Effector memory CD8-positive, alpha-beta T cell (primary cell): Measurements from ENCODE around the gene OXNAD1.

Source experiments
- ATAC-seq: fragments of 150-1000 bp; cut with Tn5 transposase; replicated peaks from 2 replicates; pipeline ENCODE4 v1.10.0; 2021; ENCODE audit warnings: mild to moderate bottlenecking, moderate library complexity
- DNase-seq, 3 experiments: peaks; one replicate each; pipeline ENCODE4 v3.0.0; 2021
- H3K27ac Mint-ChIP-seq, 2 donors: one replicate each; pipeline ENCODE4 v1.8.0; 2022; ENCODE audit warnings: mild to moderate bottlenecking in 2 of 2, mixed read lengths in 2 of 2, moderate library complexity in 2 of 2
- H3K27me3 Mint-ChIP-seq, 2 donors: one replicate each; pipeline ENCODE4 v1.8.0; 2022; ENCODE audit warnings: mixed read lengths in 2 of 2
- H3K36me3 Mint-ChIP-seq: one replicate; pipeline ENCODE4 v1.8.0; 2022; ENCODE audit warnings: mild to moderate bottlenecking, moderate library complexity, mixed read lengths; ENCODE audit not compliant: insufficient read depth
- H3K4me1 Mint-ChIP-seq, 2 donors: one replicate each; pipeline ENCODE4 v1.8.0; 2022; ENCODE audit warnings: low read depth in 2 of 2, mixed read lengths in 2 of 2
- H3K4me3 Mint-ChIP-seq, 2 donors: one replicate each; pipeline ENCODE4 v1.8.0; 2022; ENCODE audit warnings: mild to moderate bottlenecking in 2 of 2, mixed read lengths in 2 of 2, moderate library complexity in 2 of 2
- H3K9me3 Mint-ChIP-seq, 2 donors: one replicate each; pipeline ENCODE4 v1.8.0; 2022; ENCODE audit warnings: mixed read lengths in 2 of 2

OXNAD1 gene

DNA sequence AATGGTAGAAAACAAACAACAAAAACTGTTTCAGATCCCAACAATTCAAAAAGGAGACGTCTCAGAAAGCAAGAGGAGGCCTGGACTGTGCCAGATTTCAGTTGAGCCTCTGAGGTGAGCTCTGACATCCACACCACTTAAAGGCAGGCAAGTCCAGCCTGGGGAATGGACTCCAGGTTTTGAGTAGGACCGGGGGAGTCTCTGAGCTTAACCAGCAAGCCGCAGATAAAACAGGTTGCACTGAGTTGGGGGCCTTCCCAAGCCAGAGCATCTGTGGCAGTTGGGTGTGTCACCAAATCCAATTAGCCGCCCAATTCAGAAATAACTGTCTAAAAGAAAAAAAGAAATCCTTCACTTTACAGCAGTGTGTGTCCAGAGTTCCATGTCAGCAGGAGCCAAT is 54.7 kb downstream of the OXNAD1 start:
- no peak for DNase-seq
- H3K27ac Mint-ChIP-seq: peak overlapping the region; percentile 52 to 87
- H3K27me3 Mint-ChIP-seq: no peaks in the 10 kb centered on the region
- no peak for ATAC-seq
- peaks cover 37 to 49% of the 10 kb centered on the region in 2 donors for H3K4me1 Mint-ChIP-seq
- no peak overlapping the region for H3K4me3 Mint-ChIP-seq
- H3K9me3 Mint-ChIP-seq: no peaks in the 10 kb centered on the region
- H3K36me3 Mint-ChIP-seq: peaks cover 80% of the 10 kb centered on the region

DNA sequence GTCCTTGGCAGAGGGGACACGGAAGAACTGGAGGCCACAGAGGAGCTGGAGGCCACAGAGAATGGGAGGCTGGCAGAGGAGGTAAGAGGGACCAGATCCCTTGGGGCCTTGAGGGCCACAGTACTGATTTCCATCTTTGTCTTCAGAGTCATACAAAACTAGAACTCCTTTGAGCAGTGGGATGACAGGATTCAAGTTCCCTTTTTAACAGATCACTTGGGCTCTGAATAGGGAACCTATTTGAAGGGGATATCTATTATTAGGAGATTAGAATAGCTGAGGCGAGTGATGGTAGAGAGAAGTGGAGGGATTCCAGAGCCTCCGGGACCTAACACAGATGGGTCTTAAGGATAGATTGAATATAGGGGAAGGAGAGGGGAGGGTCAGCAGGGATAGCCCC is 55.7 kb downstream of the OXNAD1 start:
- H3K27me3 Mint-ChIP-seq: no peaks in the 10 kb centered on the region
- ATAC-seq: no peak
- H3K9me3 Mint-ChIP-seq: no peaks in the 10 kb centered on the region
- H3K27ac Mint-ChIP-seq: peak overlapping the region; percentile 52 to 91
- DNase-seq: no peak
- H3K4me3 Mint-ChIP-seq: no peak overlapping the region
- peaks cover 74% of the 10 kb centered on the region for H3K36me3 Mint-ChIP-seq
- peaks cover 34 to 44% of the 10 kb centered on the region in 2 donors for H3K4me1 Mint-ChIP-seq

DNA sequence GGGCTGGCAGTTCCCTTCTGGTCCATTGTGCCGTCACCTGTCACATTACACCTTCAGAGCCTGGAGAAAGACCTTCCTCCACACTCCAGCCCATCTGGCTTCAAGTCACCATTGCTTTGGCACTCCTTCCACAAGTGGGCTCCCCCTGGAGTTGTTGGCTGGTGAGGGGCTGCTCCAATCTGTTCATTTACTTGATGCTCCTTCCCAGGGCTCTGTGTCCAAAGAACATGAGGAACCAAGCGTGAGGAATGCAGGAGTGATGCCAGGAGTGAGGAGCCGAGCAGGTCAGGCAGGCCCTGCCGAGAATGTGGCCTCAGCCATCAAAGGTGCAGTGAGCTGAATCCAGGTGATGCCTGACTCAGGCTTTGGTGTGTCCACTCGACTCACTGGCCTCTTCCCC is 57.2 kb downstream of the OXNAD1 start:
- H3K4me3 Mint-ChIP-seq: no peak overlapping the region
- H3K36me3 Mint-ChIP-seq: peaks cover 70% of the 10 kb centered on the region
- peaks cover 25 to 31% of the 10 kb centered on the region in 2 donors for H3K4me1 Mint-ChIP-seq

DNA sequence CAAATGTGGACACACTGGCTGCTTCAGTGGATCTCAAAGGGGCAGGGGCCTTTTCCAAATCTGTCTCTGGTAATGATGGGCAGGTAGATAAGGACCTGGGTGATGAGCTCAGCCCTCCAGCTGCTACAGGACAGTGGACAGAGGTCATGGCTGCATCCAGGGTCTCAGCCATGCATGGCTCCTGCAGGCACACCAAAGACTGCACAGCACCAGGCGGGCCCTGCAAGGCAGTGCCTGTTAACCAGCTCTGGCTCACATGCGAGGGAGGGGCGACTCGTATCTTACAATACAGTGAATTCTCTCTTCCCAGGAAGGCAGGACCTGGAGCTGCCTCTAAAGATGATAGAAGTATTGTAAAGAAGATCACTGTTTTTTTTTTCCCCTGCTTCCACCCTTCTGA is 58.7 kb downstream of the OXNAD1 start:
- Mint-ChIP-seq H3K27me3 (no peaks in the 10 kb centered on the region), H3K27ac (peak overlapping the region in 1 of 2 donors; percentile 91), H3K4me1 (peaks cover 20 to 24% of the 10 kb centered on the region in 2 donors), H3K36me3 (peaks cover 71% of the 10 kb centered on the region), H3K9me3 (no peaks in the 10 kb centered on the region), H3K4me3 (no peak overlapping the region)
- DNase-seq (no peak), ATAC-seq (no peak)

More for the DNA sequence above, 57.2 kb downstream of the OXNAD1 start:
- ATAC-seq (no peak), DNase-seq (no peak)
- Mint-ChIP-seq H3K9me3 (no peaks in the 10 kb centered on the region), H3K27ac (peak overlapping the region; percentile 52 to 91), H3K27me3 (no peaks in the 10 kb centered on the region)

DNA sequence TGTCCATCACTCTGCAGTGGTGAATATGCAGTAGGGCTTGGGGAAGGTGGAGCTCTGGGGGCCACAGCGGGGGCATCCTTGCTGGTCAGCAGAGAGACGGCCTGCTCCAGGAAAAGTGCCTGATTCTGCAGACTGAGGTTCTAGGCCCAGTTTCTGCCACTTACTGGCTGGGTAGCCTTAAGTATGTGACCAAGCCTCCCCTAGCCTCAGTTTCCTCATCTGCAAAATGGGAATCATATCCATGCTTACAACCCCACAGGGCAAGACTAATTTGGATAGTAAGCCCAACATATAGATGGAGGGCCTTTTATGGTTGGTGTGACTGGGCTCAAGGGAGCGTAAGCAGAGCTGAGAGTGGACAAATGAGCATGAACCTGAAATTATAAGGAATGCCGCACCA is 60.8 kb downstream of the OXNAD1 start:
- Mint-ChIP-seq H3K36me3 (peaks cover 62% of the 10 kb centered on the region), H3K27ac (peak overlapping the region; percentile 10 to 63), H3K27me3 (no peaks in the 10 kb centered on the region), H3K9me3 (no peaks in the 10 kb centered on the region), H3K4me3 (no peak overlapping the region), H3K4me1 (peaks cover 8 to 13% of the 10 kb centered on the region in 2 donors)
- ATAC-seq: no peak
- no peak for DNase-seq

DNA sequence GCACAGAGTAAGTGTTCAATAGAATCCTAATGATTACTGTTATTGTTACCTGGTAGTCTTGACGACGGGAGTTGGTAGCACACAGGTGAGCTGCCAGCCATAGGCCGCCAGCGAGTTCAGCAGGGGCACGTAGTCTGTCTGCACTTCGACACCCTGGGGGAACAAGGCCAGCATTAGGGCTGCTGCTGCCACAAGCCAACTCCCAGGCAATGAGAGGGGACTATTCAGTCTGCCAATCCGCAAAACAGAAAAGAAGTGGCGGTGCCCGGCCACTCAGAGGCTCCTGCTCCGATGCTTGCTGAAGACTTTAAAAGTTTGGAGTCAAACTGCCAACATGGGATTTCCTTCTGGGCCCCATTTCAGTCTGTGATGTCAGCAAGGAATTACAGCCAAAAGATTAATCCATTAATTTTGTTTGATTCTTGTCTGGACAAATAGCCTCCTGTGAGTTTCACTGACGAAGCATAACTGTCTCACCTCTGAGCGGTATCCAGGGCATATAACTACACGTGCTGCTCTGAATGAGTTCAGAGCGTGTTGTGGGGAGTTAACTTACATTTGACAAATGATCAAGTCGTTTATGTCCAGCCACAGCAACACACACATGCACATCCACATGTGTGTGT is 61.8 kb downstream of the OXNAD1 start:
- no peak overlapping the region for H3K4me3 Mint-ChIP-seq
- ATAC-seq: no peak
- peak overlapping the region; percentile 10 to 63 for H3K27ac Mint-ChIP-seq
- no peaks in the 10 kb centered on the region for H3K27me3 Mint-ChIP-seq
- no peak for DNase-seq
- peaks cover 59% of the 10 kb centered on the region for H3K36me3 Mint-ChIP-seq
- H3K9me3 Mint-ChIP-seq: peaks cover 3 to 7% of the 10 kb centered on the region in 2 donors
- H3K4me1 Mint-ChIP-seq: peaks cover 4 to 6% of the 10 kb centered on the region in 2 donors

DNA sequence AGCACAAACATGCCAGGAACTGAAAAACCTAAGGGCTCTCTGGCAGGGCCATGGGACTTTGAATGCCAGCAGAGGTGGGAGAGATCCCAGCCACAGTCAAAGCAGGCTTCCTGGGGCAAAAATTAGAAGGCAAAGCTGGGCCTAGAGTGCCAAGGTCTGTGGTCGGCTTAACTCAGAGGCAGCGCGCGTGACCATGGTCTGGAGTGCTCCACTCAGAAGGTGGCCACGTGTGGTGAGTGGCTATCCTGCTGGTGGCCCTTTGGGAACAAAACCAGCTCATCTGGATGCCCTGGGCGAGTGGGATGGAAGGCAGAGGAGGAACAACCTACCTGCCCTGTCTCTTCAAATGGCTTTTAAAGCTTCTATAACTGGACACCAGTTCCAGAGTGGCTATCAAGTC is 63.1 kb downstream of the OXNAD1 start:
- ATAC-seq (no peak), DNase-seq (no peak)
- H3K27me3 Mint-ChIP-seq: no peaks in the 10 kb centered on the region
- peaks cover 3 to 7% of the 10 kb centered on the region in 2 donors for H3K9me3 Mint-ChIP-seq
- H3K27ac Mint-ChIP-seq: peak overlapping the region in 1 of 2 donors; percentile 38
- H3K4me1 Mint-ChIP-seq: peaks cover 3 to 11% of the 10 kb centered on the region in 2 donors
- no peak overlapping the region for H3K4me3 Mint-ChIP-seq
- peaks cover 49% of the 10 kb centered on the region for H3K36me3 Mint-ChIP-seq

DNA sequence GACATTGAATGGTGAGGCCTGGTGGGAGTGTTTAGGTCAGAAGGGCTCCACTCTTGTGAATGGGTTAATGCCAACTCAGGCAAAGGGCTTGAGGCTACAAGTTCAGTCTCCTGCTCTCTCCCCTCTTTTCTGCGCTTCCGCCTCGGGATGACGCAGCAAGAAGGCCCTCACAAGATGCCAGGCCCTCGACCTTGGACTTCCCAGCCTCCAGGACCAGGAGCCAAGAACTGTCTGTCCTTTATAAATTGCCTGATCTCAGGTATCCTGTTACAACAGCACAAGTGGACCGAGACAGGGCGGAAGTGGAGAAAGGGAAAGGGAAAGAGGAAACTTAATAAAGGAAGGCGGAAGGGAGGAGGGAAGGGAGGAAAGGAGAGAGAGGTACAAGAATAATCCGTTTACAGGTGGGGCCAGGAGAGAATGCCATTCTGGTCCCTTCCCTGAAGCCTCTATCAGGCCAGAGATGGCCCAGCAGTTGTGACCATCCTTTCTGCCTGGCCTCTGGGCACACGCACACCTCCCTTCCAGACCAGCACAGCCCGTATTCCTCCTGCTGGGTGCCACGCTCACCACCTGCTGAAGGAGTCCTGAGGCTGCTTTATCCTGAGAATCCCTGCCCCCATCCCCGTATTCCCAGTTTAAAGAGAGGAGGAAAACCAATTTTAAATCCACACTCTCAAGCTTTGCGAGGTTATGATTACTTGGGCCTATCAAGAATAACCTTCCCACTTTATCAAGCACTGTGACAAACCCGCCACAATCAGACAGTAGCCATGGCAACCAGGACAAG is 64.2 kb downstream of the OXNAD1 start:
- no peak overlapping the region for H3K4me3 Mint-ChIP-seq

DNA sequence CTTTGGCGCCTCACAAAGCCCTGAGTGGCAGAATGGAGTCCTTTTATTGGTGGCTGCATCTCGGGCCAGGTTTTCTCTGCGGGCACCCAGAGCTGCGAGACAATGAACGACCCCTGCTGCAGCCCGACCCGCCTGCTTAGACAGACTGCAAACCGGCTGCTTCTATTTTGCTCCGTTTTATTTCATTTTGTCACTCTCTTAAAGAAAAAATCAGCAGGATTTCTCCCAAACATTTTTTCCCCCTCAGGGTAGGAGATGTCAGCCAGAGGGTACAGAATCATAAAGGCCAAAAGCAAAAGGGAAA is 64.8 kb downstream of the OXNAD1 start:
- Mint-ChIP-seq H3K4me1 (peaks cover 13 to 18% of the 10 kb centered on the region in 2 donors), H3K36me3 (peaks cover 49% of the 10 kb centered on the region), H3K27ac (peak overlapping the region in 1 of 2 donors; percentile 28), H3K9me3 (peaks cover 4 to 7% of the 10 kb centered on the region in 2 donors), H3K4me3 (no peak overlapping the region), H3K27me3 (no peaks in the 10 kb centered on the region)
- ATAC-seq: no peak
- DNase-seq: no peak

More for the DNA sequence above, 64.2 kb downstream of the OXNAD1 start:
- Mint-ChIP-seq H3K4me1 (peaks cover 11 to 12% of the 10 kb centered on the region in 2 donors), H3K36me3 (peaks cover 50% of the 10 kb centered on the region), H3K27ac (peak overlapping the region in 1 of 2 donors; percentile 69), H3K9me3 (peaks cover 3 to 7% of the 10 kb centered on the region in 2 donors), H3K27me3 (no peaks in the 10 kb centered on the region)
- DNase-seq (no peak), ATAC-seq (no peak)

DNA sequence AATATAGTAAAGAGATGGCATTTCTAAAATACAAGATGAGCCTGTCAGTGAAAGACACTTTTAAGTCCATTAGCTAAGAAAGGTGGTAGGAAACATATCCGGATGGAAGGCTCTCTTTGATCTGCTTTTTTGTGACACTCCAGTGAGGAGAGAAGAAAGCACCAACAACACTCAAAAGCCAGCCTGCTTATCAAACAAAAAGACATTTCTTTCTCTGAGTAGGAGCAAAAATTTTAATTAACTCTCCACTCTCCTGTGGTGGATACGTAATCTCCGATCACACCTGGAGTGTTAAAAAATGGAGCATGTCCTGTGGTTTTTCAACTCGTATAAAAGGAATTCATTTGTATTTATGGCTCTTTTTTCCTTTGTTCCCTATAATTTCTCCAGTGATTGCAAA is 65.3 kb downstream of the OXNAD1 start:
- H3K9me3 Mint-ChIP-seq: peaks cover 4 to 7% of the 10 kb centered on the region in 2 donors
- no peak for DNase-seq
- H3K4me1 Mint-ChIP-seq: peaks cover 18 to 20% of the 10 kb centered on the region in 2 donors
- no peak for ATAC-seq
- no peak overlapping the region for H3K4me3 Mint-ChIP-seq
- no peaks in the 10 kb centered on the region for H3K27me3 Mint-ChIP-seq
- peaks cover 49% of the 10 kb centered on the region for H3K36me3 Mint-ChIP-seq
- peak overlapping the region in 1 of 2 donors; percentile 28 for H3K27ac Mint-ChIP-seq

DNA sequence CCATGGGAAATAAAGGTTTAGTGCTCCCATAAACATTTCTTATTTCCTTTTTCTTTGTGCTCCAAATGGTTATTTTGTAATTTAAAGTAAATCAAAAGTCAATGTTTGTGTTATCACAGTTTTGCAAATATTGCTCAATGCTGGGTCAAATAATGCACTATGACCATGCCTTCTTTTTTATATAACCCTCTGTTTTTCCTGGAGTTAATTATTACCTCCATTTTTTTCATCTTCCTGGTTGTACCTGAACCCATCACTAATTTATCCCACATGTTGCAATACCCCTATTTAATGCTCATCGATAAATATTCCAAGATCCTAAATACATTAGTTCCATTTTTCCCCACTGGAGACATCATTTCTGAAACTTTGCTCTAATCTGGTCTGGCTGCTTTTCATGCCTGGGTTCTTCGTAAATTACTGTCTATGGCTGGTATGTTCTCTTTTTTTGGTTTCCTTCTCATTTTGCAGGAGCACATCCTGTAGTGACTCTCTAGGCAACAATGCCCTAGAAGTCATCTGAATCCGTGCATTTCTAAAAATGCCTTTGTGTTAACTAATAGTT is 66.4 kb downstream of the OXNAD1 start:
- Mint-ChIP-seq H3K4me3 (no peak overlapping the region), H3K27ac (peak overlapping the region in 1 of 2 donors; percentile 28), H3K36me3 (peaks cover 45% of the 10 kb centered on the region), H3K4me1 (peaks cover 16 to 25% of the 10 kb centered on the region in 2 donors), H3K27me3 (no peaks in the 10 kb centered on the region), H3K9me3 (peaks cover 4 to 7% of the 10 kb centered on the region in 2 donors)
- DNase-seq (no peak), ATAC-seq (no peak)

DNA sequence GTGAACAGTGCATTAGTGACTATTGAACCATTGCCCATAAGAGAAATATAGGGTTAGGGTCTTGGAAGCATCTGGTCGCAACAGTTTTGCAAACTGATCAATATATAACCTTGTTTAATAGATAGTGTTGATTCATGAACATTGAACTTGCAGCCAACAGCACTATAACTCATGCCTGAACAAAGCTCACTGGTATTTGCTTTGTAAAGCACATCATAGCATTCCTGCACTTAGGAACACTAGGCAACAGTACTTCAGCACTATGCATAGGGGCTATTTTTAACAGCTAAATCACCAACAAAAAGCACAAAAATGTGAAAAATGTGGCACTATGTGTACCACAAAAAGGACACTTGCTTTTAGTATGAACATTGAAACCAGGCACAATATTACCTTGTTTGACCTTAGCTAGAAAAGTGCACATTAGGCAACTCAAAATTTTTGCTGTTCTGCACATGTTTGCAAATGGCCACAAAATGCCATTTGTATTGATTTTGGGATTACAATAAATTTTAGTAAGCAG is 68.0 kb downstream of the OXNAD1 start:
- DNase-seq: no peak
- peak overlapping the region in 1 of 2 donors; percentile 82 for H3K27ac Mint-ChIP-seq
- no peak overlapping the region for H3K4me3 Mint-ChIP-seq
- no peak for ATAC-seq
- H3K4me1 Mint-ChIP-seq: peaks cover 21 to 34% of the 10 kb centered on the region in 2 donors
- no peaks in the 10 kb centered on the region for H3K27me3 Mint-ChIP-seq
- peaks cover 38% of the 10 kb centered on the region for H3K36me3 Mint-ChIP-seq
- peaks cover 4 to 7% of the 10 kb centered on the region in 2 donors for H3K9me3 Mint-ChIP-seq

DNA sequence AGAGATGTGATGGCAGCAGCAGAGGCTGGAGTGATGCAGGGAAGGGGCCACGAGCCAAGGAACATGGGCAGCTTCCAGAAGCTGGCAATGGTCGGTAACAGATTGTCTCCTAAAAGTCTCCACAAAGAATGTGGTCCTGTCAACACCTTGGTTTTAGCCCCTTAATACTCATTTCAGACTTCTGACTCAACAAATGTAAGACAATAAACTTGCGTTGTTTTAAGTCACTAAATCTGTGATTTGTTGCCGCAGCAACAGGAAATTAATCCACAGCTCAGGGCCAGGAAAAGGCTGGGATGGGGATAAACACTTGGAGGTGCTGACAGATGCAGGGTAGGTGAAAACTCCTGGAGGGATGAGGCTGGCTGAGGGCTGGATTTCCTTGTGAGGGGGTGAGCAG is 69.9 kb downstream of the OXNAD1 start:
- H3K36me3 Mint-ChIP-seq: peaks cover 41% of the 10 kb centered on the region
- H3K27ac Mint-ChIP-seq: peak overlapping the region; percentile 35 to 87
- H3K27me3 Mint-ChIP-seq: no peaks in the 10 kb centered on the region
- H3K4me3 Mint-ChIP-seq: no peak overlapping the region
- peaks cover 4 to 7% of the 10 kb centered on the region in 2 donors for H3K9me3 Mint-ChIP-seq
- ATAC-seq (no peak), DNase-seq (no peak)
- H3K4me1 Mint-ChIP-seq: peaks cover 38 to 50% of the 10 kb centered on the region in 2 donors
